ENCODE data around the gene SLC35F6. TPM values are rescaled to one million over a fixed set of nuclear protein-coding genes. Genes with fewer than 3 reads are reported as not detected.

Gene SLC35F6
- total RNA-seq, 1 donor from 2014 or later: 5.6 TPM

GRCh38 chr2:26740890-26741302 lies 23.2 kb upstream of the SLC35F6 start:
- Mint-ChIP-seq H3K27me3 (ENCODE audit: insufficient read depth, low read depth) (peaks cover 28% of the 10 kb centered on the region), H3K27ac (no peak overlapping the region), H3K4me1 (peaks cover 29% of the 10 kb centered on the region), H3K4me3 (peak overlapping the region; percentile 16), H3K9me3 (no peaks in the 10 kb centered on the region), H3K36me3 (no peaks in the 10 kb centered on the region)
- Histone ChIP-seq H3K9ac (no peak overlapping the region), H3F3A (ENCODE audit: low read depth) (no peaks in the 10 kb centered on the region), H3K27ac (no peak overlapping the region), H3K4me1 (no peaks in the 10 kb centered on the region), H3K4me2 (no peak overlapping the region), H3K4me3 (no peak overlapping the region), H3K27me3 (no peaks in the 10 kb centered on the region), H4K20me1 (ENCODE audit: low read depth) (no peaks in the 10 kb centered on the region), H3K79me2 (ENCODE audit: low read depth) (no peaks in the 10 kb centered on the region), H3K36me3 (no peaks in the 10 kb centered on the region), H2AFZ (replicated peaks) (no peak overlapping the region), H3K9me3 (ENCODE audit: low read depth) (no peaks in the 10 kb centered on the region)
- TF ChIP-seq EZH2 (IDR thresholded peaks at IDR 0.05) (no peak), EZH2phosphoT487 (IDR thresholded peaks at IDR 0.05) (no peak), CTCF (IDR thresholded peaks at IDR 0.05) (no peak)
- peak; percentile 51 for DNase-seq (ENCODE audit: low spot score)

- Histone ChIP-seq H3K27me3 (peaks cover 11% of the 10 kb centered on the region), H4K20me1 (ENCODE audit: low read depth) (no peaks in the 10 kb centered on the region), H3K4me1 (no peaks in the 10 kb centered on the region), H2AFZ (replicated peaks) (no peak overlapping the region), H3K79me2 (ENCODE audit: low read depth) (no peaks in the 10 kb centered on the region), H3K36me3 (no peaks in the 10 kb centered on the region), H3K4me3 (no peak overlapping the region), H3K27ac (no peak overlapping the region), H3K9me3 (ENCODE audit: low read depth) (no peaks in the 10 kb centered on the region), H3K9ac (no peak overlapping the region), H3F3A (ENCODE audit: low read depth) (no peaks in the 10 kb centered on the region), H3K4me2 (no peak overlapping the region)
- H3K4me1 Mint-ChIP-seq: peaks cover 18% of the 10 kb centered on the region
- peaks cover 28% of the 10 kb centered on the region for H3K27me3 Mint-ChIP-seq (ENCODE audit: insufficient read depth, low read depth)
- H3K36me3 Mint-ChIP-seq: no peaks in the 10 kb centered on the region
- H3K4me3 Mint-ChIP-seq: no peak overlapping the region
- no peak for DNase-seq (ENCODE audit: low spot score)
- H3K27ac Mint-ChIP-seq: no peak overlapping the region
- no peak for TF ChIP-seq EZH2phosphoT487 (IDR thresholded peaks at IDR 0.05)
- no peaks in the 10 kb centered on the region for H3K9me3 Mint-ChIP-seq
These were observed 21.9 kb upstream of the SLC35F6 start for GRCh38 chr2:26742048-26742770.

GRCh38 chr2:26743852-26744251 lies 20.2 kb upstream of the SLC35F6 start:
- Histone ChIP-seq H4K20me1 (ENCODE audit: low read depth) (no peaks in the 10 kb centered on the region), H3K27me3 (peaks cover 17% of the 10 kb centered on the region), H3K9ac (no peak overlapping the region), H3F3A (ENCODE audit: low read depth) (no peaks in the 10 kb centered on the region), H3K4me3 (no peak overlapping the region), H3K79me2 (ENCODE audit: low read depth) (no peaks in the 10 kb centered on the region), H3K9me3 (ENCODE audit: low read depth) (no peaks in the 10 kb centered on the region), H2AFZ (replicated peaks) (no peak overlapping the region), H3K27ac (no peak overlapping the region), H3K4me2 (no peak overlapping the region), H3K36me3 (no peaks in the 10 kb centered on the region), H3K4me1 (no peaks in the 10 kb centered on the region)
- H3K27ac Mint-ChIP-seq: peak overlapping the region; percentile 58
- H3K27me3 Mint-ChIP-seq (ENCODE audit: insufficient read depth, low read depth): peaks cover 26% of the 10 kb centered on the region
- H3K4me3 Mint-ChIP-seq: no peak overlapping the region
- no peaks in the 10 kb centered on the region for H3K9me3 Mint-ChIP-seq
- no peaks in the 10 kb centered on the region for H3K36me3 Mint-ChIP-seq
- TF ChIP-seq EZH2 (IDR thresholded peaks at IDR 0.05) (no peak), EZH2phosphoT487 (IDR thresholded peaks at IDR 0.05) (no peak), CTCF (IDR thresholded peaks at IDR 0.05) (no peak)
- DNase-seq (ENCODE audit: low spot score): no peak
- peaks cover 15% of the 10 kb centered on the region for H3K4me1 Mint-ChIP-seq

GRCh38 chr2:26744953-26745352 lies 19.1 kb upstream of the SLC35F6 start:
- Histone ChIP-seq H3K27me3 (peaks cover 19% of the 10 kb centered on the region), H3K9ac (no peak overlapping the region), H4K20me1 (ENCODE audit: low read depth) (no peaks in the 10 kb centered on the region), H3K36me3 (no peaks in the 10 kb centered on the region), H3K4me1 (peaks cover 7% of the 10 kb centered on the region), H3K79me2 (ENCODE audit: low read depth) (no peaks in the 10 kb centered on the region), H3K4me2 (no peak overlapping the region), H3K4me3 (no peak overlapping the region), H3K9me3 (ENCODE audit: low read depth) (no peaks in the 10 kb centered on the region), H2AFZ (replicated peaks) (no peak overlapping the region), H3F3A (ENCODE audit: low read depth) (peaks cover 4% of the 10 kb centered on the region), H3K27ac (no peak overlapping the region)
- no peak overlapping the region for H3K4me3 Mint-ChIP-seq
- H3K27ac Mint-ChIP-seq: no peak overlapping the region
- no peaks in the 10 kb centered on the region for H3K9me3 Mint-ChIP-seq
- DNase-seq (ENCODE audit: low spot score): no peak
- TF ChIP-seq CTCF (IDR thresholded peaks at IDR 0.05) (no peak), EZH2 (IDR thresholded peaks at IDR 0.05) (no peak), EZH2phosphoT487 (IDR thresholded peaks at IDR 0.05) (no peak)
- H3K36me3 Mint-ChIP-seq: no peaks in the 10 kb centered on the region
- H3K27me3 Mint-ChIP-seq (ENCODE audit: insufficient read depth, low read depth): peaks cover 26% of the 10 kb centered on the region
- H3K4me1 Mint-ChIP-seq: peaks cover 22% of the 10 kb centered on the region
